M059J (cell line): ENCODE data around the gene SPX. TPM values are rescaled to one million over a fixed set of nuclear protein-coding genes. Genes with fewer than 3 reads are reported as not detected.

Source experiments
- DNase-seq: peaks from one replicate; pipeline ENCODE4 v3.0.0-alpha.2; 2012; ENCODE audit warnings: low read depth
- total RNA-seq: library from RNA; depleted of rRNA; stranded (reverse); fragments of >200 nt; shearing (Covaris generic); gene quantifications from 2 replicates; pipeline ENCODE4 v1.2.3, GENCODE V29; 2014; rRNA removed

Gene SPX
- total RNA-seq, 1 experiment from 2014 or later, result 0.39 TPM

GRCh38 chr12:21580748-21581516 lies 54.8 kb downstream of the SPX start:
- no peak for DNase-seq

Other genes with a start within 250 kb of the SPX start
- 0.49 and 1.1 TPM in 2 replicates for gene SLCO1A2, start 191.4 kb upstream of the SPX start, total RNA-seq
- not detected in 2 replicates for gene IAPP, start 153.4 kb upstream of the SPX start, total RNA-seq
- 0.94 and 2.3 TPM in 2 replicates for gene PYROXD1, start 88.6 kb upstream of the SPX start, total RNA-seq
- gene RECQL, start 24.7 kb upstream of the SPX start, total RNA-seq, result 71.3 and 92.2 TPM in 2 replicates
- 95.9 and 121 TPM in 2 replicates for gene GOLT1B, start 24.5 kb upstream of the SPX start, total RNA-seq
- not detected in 2 replicates for gene GYS2, start 78.6 kb downstream of the SPX start, total RNA-seq
- 596 and 730 TPM in 2 replicates for gene LDHB, start 131.5 kb downstream of the SPX start, total RNA-seq
- gene KCNJ8, start 248.4 kb downstream of the SPX start, total RNA-seq, result not detected in 2 replicates